Stomach (tissue), 4 donors: Measurements from ENCODE around the gene CIDEB.

Experiments
- POLR2A ChIP-seq, 4 donors: fragments of 450-650 bp; IDR thresholded peaks; one replicate each; pipeline ENCODE4 v1.6.1; 2016; ENCODE audit warnings: antibody characterized with exemption in 4 of 4, control low read depth in 2 of 4, mild to moderate bottlenecking in 1 of 4, moderate library complexity in 1 of 4
- POLR2AphosphoS5 ChIP-seq, 3 donors: sonication (generic); formaldehyde crosslinking; IDR thresholded peaks; one replicate each; pipeline ENCODE4 v1.6.1; 2016; ENCODE audit warnings: antibody characterized with exemption in 3 of 3
- TF ChIP-seq, protein P1 (sequence below), 7 experiments: fragments of 450-650 bp in 4 of 7; fragments of 200-600 bp in 3 of 7; sonication (generic) in 3 of 7; IDR thresholded peaks; one replicate each; pipeline ENCODE4 v1.5.1; 2016 to 2019; ENCODE audit warnings: antibody characterized with exemption in 7 of 7, control low read depth in 2 of 7, mild to moderate bottlenecking in 1 of 7

DNA sequence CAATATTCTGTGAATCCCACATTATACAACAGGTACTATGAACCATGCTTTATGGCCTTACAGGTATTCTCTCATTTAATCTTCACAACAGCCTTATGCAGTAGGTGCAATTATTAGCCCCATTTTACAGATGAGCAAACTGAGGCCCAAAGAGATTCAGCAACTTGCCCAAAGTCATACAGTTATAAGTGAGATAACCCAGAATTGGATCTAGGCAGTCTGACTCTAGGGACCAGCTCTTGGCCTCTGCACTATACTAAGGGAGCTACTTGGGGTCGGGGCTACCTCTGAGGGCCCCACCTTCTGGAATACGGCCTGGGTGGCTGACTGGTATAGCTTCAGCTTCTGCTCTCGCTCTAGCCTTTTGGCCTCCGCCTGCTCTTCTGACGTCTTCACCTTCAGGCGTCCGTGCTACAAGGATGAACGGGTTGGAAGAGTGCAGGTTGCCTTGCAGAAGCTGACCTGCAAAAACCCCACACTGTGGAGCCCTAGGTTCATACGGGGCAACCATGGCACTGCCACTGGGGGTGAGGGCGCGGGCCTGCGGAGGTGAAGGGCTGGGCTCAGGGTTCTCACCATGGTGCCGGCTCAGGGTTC, 37.1 kb downstream of the CIDEB start:
- TF ChIP-seq, protein P1, sequence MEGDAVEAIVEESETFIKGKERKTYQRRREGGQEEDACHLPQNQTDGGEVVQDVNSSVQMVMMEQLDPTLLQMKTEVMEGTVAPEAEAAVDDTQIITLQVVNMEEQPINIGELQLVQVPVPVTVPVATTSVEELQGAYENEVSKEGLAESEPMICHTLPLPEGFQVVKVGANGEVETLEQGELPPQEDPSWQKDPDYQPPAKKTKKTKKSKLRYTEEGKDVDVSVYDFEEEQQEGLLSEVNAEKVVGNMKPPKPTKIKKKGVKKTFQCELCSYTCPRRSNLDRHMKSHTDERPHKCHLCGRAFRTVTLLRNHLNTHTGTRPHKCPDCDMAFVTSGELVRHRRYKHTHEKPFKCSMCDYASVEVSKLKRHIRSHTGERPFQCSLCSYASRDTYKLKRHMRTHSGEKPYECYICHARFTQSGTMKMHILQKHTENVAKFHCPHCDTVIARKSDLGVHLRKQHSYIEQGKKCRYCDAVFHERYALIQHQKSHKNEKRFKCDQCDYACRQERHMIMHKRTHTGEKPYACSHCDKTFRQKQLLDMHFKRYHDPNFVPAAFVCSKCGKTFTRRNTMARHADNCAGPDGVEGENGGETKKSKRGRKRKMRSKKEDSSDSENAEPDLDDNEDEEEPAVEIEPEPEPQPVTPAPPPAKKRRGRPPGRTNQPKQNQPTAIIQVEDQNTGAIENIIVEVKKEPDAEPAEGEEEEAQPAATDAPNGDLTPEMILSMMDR (IDR thresholded peaks at IDR 0.05) = no peak
- TF ChIP-seq POLR2AphosphoS5 (IDR thresholded peaks at IDR 0.05) (no peak), POLR2A (IDR thresholded peaks at IDR 0.05) (no peak)
